HG03175 (cell line): Measurements from ENCODE around the gene ARHGEF3.
A peak's percentile ranks its signal among the peaks of the same experiment; 100 is the strongest.
"Not testable (repeated sequence)": the region's sequence is repeated elsewhere in the genome, so short reads cannot be mapped to it uniquely, and the experiment has no call there.

Experiments
- ATAC-seq: cut with Tn5 transposase; IDR thresholded peaks from one replicate; pipeline ENCODE4 v1.9.1; 2021; ENCODE audit warnings: mild to moderate bottlenecking, moderate library complexity; ENCODE audit not compliant: unreplicated experiment

The ARHGEF3 gene

DNA sequence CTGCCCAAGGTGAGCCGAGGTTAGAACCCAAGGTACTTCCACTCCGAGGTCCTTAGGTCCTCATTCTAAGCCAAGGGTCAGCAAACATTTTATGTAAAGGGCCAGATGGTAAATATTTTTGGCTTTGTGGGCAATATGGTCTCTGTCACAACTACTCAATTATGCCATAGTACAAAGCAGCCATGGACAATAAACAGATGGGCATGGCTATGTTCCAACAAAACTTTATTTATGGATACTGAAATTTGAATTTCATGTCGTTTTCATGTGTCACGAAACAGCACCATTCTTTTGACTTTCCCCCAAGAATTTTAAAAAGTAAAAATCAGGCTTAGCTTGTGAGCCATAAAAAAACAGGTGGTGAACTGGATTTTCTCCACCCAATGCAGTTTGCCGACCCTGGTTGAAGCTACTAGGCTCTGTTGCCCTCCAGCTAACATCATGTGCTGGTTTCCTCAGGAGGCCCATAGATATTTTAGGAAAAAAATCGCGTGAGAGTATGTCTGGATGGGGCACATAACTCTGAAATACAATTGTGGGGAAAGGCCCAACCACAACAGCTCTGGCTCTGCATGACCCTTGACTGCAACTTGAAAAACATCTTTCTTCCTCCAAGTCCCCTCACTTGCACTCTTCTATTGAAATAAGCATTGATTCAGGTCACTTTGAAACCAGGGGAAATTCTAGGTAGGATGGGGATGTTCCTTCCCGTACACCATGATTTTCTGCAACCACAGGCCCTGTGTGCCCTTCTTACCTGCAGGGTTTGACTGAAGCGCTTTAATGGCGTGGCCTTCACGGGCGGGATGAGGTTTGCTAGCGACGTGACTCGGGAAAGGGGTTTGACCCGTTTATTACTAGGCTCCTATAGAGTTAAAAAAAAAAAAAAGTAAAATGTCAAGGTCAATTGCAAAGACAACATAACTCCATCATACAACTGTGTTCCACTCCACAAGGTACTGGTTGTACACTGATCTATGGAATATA lies 28.5 kb downstream of the ARHGEF3 start:
- no peak for ATAC-seq

DNA sequence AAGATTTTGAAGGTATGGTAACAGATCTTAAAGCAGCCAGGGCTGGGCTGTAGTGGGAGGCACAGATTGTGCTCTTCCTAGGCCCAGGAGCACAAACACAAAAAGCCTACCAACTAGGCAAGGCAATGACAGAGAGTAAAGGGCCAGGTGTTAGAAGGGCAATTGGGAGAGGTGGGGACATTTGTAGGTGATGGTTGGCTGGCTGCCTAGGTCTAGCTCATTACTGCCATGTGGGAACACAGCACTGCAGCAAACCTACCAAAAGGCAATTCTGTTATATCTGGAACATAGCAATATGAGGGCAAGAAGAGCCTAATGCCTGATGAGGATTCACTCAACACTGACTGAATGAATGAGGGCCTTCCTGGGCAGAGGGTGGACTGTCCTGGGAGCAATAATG lies 30.4 kb downstream of the ARHGEF3 start:
- no peak for ATAC-seq

DNA sequence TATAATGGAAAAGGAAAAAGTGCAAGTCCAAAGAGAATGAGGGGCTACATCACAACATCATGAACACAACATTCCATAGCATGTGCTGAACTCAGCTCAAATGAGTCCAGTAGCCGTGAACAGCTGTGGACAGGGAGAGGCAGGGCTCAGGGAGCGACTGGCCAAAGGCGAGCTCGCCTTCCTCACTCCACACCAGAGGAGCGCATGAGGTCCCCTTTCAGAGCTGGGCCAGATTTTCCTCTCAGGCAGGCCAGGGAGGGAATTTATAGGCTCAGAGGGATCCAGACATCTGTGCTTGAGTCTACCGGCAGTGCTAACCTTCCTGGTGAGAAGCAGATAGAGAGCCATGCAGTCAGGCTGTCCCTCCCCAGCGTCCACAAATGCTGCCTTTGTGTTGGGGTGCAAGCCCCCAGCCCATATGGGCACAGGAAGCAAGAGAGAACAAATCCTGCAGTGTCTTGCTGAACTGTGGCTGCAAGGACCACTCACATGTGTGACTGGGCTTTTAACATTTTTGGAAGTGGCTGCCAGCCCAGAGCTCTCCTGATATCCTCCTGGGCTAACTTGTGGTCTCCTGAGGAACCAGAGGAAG lies 32.5 kb downstream of the ARHGEF3 start:
- no peak for ATAC-seq

DNA sequence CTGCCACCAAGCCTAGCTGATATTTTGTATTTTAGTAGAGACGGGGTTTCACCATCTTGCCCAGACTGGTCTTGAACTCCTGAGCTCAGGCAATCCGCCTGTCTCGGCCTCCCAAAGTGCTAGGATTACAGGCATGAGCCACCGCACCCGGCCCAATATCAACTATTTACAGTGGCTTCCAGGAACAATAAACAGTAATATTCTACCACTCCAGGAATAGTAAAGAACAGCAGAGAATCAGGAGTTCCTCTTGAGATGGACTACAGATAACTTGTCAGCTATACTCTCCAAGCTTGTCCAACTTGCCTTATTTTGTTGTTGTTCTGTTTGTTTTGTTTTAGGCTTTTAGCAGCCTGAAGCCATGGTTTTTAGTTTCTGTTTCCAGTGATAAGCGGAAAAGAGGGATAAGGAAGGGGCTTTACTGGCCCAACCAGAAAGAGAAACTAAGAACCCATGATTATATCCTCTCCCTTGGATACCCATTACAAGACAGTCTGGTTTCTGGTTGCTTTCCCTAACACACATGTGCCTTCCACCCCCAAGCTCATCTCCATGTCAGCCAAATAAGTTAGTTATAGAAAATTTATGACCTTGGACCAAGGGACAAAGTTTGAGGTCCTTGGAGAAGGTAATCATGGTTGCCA lies 36.7 kb downstream of the ARHGEF3 start:
- no peak for ATAC-seq

DNA sequence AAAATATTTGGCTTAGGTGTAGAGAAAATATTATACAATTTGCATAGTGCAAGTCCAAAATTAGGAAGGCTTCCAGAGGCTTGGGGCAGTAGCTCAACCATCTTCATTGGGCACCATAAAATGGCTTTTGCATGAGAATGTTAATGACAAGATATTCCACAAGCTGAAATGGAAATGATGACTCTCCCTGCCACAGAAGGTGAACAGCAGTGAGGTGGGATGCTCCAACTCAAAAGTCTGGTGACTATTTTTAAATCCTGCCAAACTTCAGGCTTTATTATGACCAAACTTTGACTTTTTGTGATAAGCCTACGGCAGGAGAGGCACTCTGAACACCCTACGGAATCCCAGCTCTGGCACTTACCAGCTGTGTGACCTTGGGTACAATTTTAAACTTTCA lies 37.6 kb downstream of the ARHGEF3 start:
- no peak for ATAC-seq

DNA sequence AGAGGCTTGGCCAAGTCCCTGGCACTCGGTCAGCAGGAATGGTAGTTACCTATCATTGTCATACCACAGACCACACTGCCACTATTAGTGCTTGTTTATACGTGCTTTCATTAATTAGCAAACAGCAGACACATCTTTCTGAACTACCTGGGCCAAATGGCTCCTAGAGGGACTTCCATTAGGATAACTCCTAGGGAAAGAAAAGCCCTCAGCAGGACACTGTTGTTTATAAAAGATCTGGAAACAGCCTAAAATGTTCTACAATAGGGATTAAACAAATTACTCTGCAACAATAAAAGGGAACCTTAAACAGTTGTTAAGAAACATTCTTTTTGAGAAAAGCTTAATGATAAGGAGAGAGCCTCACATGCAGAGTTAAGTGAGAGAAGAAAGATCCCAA lies 38.5 kb downstream of the ARHGEF3 start:
- ATAC-seq = no peak

DNA sequence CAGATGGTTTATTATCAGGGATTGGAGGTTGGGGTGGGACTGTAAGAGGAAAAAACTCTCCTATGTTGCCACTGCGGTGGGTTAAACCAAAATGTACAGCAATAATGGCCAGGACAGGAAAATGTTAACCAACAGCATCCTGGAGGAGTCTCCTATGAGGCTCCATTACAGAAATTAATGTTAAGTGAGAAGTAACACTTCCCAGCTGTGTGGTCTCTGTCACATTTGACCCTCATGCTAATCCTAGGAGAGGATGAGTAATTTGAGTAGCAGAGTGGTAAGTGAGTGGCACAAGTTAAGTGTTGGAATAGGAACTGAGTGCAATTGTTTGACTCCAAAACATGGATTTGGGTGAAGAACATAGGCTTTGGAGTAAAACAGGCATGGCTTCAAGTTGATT lies 39.0 kb downstream of the ARHGEF3 start:
- no peak for ATAC-seq

DNA sequence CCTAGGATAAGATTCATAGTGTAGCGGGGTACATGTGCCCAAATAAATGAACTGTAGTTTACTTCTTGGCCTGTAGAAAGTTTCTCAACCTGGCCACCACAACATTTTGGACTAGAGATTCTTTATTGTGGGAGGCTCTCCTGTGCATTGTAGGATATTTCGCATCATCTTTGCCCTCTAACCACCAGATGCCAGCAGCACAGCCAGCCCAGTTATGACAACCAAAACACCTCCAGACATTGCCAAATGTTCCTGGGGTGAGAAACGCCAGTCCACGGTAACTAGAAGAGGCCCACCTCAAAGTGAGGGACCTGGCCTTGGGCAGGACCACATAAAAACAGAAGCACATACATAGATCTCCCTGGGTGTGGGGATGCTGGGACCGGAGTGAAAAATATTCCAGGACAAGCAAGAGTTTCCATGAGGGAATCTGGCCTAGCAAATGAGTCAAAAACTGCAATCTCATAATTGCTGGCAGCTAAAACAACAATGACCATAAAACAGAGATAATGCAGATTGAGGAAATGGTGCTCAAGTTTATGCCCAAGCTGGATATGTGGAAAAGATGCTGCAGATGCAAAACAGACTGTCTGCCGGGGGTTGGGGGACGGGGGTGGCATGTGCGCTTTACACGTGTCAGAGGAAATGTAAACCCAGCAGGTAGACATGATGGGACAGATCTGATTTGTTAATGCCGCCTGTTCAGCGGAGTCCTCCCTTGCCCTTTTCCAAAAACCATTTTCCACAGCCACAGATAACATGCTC lies 39.7 kb downstream of the ARHGEF3 start:
- no peak for ATAC-seq

DNA sequence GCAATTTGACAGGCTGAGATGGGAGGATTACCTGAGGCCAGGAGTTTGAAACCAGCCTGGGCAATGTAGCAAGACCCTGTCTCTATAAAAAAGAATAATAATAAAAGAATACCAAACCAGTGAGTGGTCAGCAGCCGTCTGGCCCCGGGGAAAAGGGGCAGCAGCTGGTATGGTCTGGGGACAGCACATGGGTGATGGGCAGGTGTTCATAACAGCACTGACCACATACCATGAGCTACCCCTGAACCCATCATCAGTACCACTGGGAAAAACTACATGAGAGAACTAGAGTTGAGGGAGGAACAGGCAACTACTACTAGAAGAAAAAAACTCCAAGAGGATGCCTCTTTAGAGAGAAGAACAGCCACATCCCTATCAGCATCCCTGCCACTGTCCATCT lies 40.7 kb downstream of the ARHGEF3 start:
- ATAC-seq = no peak

DNA sequence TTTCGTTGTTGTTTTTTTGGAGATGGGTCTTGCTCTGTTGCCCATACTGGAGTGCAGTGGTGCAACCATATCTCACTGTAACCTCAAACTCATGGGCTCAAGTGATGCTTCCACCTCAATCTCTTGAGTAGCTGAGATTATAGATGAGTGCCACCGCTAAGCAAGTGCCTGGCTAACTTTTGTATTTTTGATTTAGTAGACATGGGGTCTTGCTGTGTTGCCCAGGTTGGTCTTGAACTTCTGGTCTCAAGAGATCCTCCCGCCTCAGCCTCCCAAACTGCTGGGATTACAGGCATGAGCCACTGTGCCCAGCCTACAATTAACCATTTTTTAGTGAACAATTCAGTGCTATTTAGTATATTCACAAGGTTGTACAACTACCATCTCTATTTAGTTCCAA lies 42.2 kb downstream of the ARHGEF3 start:
- no peak for ATAC-seq

DNA sequence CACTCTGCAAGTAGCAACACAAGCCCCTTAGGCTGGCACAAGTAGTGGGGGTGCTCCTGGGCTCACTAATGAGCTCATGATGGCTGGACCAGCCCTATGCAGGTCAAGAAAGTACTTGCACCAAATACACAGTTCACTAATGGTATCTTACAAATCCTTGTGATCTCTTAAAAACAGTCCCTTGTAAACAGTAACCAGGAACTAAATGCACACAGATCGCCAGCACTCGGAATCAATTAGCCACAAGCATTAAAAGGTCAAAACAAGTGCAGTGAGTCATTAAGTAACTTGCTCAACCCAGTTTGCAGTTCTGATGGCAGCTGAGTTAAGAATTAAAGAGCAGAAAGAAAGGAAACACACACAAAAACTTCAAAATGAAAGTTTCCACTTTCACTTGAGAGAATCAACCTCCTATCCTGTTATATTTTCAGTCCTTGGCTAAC lies 43.2 kb downstream of the ARHGEF3 start:
- ATAC-seq = peak; percentile 91

DNA sequence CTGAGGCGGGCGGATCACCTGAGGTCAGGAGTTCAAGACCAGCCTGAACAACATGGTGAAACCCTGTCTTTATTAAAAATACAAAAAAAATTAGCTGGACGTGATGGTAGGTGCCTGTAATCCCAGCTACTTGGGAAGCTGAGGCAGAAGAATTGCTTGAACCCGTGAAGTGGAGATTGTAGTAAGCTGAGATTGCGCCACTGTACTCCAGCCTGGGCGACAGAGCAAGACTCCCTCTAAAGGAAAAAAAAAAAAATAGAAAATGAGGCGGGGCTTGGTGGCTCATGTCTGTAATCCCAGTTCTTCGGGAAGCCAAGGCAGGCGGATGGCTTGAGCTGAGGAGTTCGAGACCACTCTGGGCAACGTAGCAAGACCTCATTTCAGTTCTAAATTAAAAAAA lies 43.7 kb downstream of the ARHGEF3 start:
- ATAC-seq = not testable (repeated sequence)

DNA sequence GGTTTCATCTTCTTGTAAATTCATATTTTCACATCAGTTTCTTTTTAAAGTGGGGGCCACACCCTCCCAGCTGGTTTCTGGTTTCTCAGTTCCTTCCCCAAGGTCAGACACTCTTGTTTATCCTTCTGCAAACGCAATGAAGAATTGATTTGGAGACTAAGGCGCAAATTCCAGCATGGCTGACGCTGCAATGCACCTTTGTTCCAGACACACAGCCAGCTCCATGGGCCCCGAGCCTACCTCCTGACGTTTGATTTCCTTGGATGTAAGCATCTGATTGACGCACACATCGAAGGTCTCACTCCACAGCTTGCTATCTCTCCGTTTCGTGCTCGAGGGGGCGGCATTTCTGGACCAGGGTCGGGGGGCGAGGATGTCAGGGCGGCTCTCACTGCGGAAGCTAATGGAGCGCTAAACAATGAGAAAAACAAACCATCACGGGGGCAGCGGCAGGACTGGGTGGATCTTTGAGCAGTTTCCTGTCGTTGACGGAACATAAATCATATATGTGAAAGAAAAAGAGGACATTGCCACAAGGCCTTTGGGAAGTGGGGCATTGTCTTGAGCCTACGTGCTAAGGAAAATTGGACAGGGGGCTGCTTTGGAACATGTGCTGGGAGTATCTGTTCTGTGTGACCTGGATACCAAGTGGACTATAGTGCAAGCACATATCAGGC lies 46.9 kb downstream of the ARHGEF3 start:
- no peak for ATAC-seq

DNA sequence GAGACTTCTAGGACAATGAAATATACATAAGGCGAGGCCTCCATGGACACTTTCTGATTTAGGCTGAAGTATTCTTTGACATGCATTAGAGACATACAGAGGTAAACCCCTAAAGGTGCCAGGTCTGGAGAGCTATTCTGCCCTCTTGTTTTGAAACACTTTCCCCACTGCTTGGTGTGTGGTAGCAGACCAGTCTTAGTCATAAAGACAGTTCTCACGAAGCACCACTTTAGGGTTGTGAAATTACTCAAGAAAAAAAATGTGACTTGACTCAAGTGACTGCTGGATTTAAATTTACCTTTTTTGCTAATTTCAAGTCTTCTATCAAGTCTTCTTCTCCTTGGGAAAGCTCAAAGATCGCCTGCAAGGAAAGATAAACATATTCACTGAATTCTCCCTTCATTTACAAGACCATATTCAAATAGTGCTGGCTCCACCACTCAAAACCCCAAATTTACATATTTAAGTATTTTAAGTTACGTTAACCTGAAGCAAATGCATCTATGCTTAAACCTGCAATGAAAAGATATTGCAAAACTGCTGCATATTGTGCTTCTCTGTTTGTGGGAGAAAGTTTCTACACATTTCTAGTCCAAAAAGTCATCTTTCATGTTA lies 48.4 kb downstream of the ARHGEF3 start:
- ATAC-seq = peak; percentile 80

DNA sequence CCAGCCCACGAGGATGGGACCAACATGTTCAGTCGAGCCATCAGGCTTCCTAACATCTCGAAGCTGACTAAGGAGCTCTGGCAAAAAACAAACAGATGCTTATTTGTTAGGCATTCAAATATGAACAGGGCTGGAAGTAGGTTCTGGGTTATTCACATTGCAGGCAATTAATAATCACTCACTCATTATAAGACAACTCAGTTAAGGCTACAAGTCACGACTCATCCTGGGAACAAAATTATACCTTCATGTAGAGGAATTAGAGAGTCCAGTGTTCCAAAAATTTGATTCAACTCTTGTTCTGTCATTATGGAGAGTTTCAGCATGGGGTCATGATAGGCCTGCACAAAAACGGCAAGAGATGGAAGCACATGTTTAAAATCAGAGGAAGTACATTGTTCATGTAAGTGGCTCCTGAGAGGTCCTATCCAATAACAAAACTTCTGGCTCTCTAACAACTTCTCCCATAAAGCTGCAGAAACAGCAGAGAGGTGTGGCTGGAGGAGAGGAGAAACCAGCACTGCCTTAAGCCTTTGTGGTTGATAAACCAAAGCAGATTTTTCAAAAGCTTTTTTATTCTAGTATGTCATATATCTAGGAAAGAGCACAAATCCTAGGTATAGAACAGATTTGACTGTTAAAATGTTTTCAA lies 50.6 kb downstream of the ARHGEF3 start:
- ATAC-seq = no peak

DNA sequence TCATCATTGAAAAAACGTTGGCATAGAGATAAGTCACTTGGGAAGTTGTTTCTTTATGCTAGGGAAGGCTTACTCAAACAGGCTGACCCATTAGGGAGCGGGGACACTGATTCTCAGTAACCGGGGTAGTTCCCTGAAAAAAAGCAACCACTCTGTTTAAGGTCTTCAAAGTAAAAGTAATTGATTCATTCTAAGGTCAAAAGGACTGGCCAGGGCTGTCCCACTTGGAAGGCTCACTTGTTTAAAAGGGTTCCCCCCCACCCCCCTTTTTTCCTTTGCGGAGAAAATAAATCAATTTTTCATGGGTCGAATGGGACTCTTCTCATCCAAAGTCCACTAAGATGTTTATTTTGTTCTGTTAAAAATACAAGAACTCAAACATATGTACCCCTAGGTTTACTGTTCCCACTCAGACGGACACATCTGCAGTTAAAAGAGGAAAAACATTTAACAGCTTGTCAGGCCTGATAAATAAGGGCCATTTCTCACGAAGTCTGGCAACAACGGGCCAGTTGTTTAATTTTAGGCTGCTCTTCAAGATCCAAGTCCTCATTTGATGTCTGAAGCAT lies 53.0 kb downstream of the ARHGEF3 start:
- no peak for ATAC-seq

DNA sequence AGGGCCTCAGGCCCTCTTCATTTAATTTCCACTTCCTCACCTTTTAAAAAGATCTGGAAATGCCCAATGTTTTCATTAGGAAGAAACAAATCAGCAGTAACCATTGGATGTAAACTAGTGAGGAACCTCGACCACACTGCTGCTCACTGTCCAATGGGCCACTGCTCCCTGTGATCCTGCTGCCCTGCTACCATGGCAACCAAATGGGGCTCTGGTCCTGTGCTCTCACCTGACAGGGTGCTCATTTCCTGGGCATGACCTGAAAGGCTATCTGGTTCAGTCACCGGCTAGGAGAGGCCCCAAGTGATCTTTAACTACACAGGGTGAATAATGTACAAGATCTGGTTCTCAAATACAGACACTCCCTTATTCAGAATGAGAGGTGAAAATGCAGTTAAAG lies 54.6 kb downstream of the ARHGEF3 start:
- ATAC-seq = no peak

DNA sequence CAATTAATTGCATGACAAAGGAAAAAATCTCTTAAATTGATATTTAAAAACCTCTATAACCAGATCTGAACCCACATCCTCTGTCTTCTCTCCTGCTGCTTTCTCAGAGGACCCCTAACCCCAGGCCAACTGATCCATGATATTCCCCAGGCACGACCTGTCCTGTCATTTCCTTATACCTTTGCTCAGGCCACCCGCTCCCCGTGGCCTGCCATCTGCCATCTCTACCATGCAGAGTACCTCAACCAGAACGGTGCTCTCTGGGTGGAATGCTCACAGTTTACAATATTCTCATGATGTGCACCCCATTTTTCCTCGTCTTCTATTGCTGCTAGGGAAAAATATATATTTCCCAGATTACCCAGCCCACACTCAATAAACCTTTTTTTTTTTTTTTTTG lies 57.7 kb downstream of the ARHGEF3 start:
- no peak for ATAC-seq

DNA sequence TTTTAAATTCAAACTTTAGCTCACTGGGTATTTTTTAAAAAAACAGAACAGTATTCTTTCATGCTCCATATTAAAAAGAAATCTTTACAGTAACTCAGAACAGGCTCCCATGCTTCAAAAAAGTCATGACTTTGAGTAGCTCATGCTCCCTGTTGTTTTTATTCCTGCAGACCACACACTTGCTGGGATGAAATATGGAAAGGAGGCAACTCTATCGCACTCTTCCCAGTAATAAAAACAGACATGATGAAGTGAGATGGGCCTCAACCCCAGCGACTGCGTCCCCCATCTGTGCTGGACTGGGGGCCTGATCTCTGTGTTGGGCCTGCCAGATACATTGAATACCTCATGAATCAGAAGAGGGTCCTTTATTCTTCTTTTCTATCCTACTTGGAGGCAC lies 58.9 kb downstream of the ARHGEF3 start:
- ATAC-seq = no peak
